ENCODE data around the gene CROT. TPM values are rescaled to one million over a fixed set of nuclear protein-coding genes. Genes with fewer than 3 reads are reported as not detected.

CROT gene
- total RNA-seq, 1 experiment from 2014 or later: 4.0 TPM

- TF ChIP-seq ARID4B (CRISPR knock-in tag; IDR thresholded peaks at IDR 0.05; ENCODE audit: borderline replicate concordance) (no peak), E2F4 (CRISPR knock-in tag; IDR thresholded peaks at IDR 0.05; ENCODE audit: borderline replicate concordance, low read depth) (no peak), NFATC4 (CRISPR knock-in tag; IDR thresholded peaks at IDR 0.05) (no peak), IRF2 (CRISPR knock-in tag; IDR thresholded peaks at IDR 0.05; ENCODE audit: borderline replicate concordance, low read depth) (no peak), RORB (CRISPR knock-in tag; IDR thresholded peaks at IDR 0.05) (no peak)
These were observed 30.4 kb downstream of the CROT start (continued) for GRCh38 chr7:87375662-87376435.

DNA sequence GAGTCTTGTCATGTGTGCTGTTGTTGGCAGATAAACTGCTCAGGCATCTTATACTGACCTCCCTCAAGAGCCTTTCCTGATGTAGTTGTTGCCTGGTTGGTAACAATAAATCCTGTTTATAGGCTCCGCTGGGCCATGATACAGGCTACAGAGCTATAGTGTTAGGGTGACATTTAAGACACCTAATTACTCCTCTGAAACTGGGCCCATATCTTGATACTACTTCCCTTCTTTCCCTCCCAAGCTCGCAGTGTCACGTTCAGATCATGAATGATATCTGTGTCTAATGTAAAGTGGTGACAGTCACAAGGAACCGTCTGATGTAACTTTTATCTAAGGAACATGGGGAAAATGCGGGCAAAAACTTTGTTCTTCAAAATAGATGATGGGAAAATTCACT, 35.4 kb downstream of the CROT start:
- Mint-ChIP-seq H3K27me3 (ENCODE audit: low read depth) (no peaks in the 10 kb centered on the region), H3K4me3 (no peak overlapping the region), H3K4me1 (no peaks in the 10 kb centered on the region), H3K27ac (no peak overlapping the region), H3K36me3 (peaks cover 19% of the 10 kb centered on the region), H3K9me3 (peaks cover 15% of the 10 kb centered on the region)
- POLR2A ChIA-PET: no interaction called here
- CTCF ChIA-PET: no interaction called here
- no peak for DNase-seq (ENCODE audit: low spot score)
- no peak for ATAC-seq
- no peak for TF ChIP-seq ELF4 (CRISPR knock-in tag; IDR thresholded peaks at IDR 0.05; ENCODE audit: low read depth)
- TF ChIP-seq ZBTB21 (CRISPR knock-in tag; IDR thresholded peaks at IDR 0.05; ENCODE audit: borderline replicate concordance): no peak
- no peak for TF ChIP-seq NR2C2 (CRISPR knock-in tag; IDR thresholded peaks at IDR 0.05)
- TF ChIP-seq ZNF671 (CRISPR knock-in tag; IDR thresholded peaks at IDR 0.05): no peak
- TF ChIP-seq JAZF1 (CRISPR knock-in tag; IDR thresholded peaks at IDR 0.05): no peak
- TF ChIP-seq OVOL2 (CRISPR knock-in tag; IDR thresholded peaks at IDR 0.05; ENCODE audit: borderline replicate concordance): no peak
- TF ChIP-seq EMX1 (CRISPR knock-in tag; IDR thresholded peaks at IDR 0.05): no peak
- TF ChIP-seq ZNF219 (CRISPR knock-in tag; IDR thresholded peaks at IDR 0.05; ENCODE audit: borderline replicate concordance): no peak
- TF ChIP-seq ZNF416 (CRISPR knock-in tag; IDR thresholded peaks at IDR 0.05): no peak
- no peak for TF ChIP-seq CDX4 (CRISPR knock-in tag; IDR thresholded peaks at IDR 0.05; ENCODE audit: borderline replicate concordance)
- TF ChIP-seq, protein P1, sequence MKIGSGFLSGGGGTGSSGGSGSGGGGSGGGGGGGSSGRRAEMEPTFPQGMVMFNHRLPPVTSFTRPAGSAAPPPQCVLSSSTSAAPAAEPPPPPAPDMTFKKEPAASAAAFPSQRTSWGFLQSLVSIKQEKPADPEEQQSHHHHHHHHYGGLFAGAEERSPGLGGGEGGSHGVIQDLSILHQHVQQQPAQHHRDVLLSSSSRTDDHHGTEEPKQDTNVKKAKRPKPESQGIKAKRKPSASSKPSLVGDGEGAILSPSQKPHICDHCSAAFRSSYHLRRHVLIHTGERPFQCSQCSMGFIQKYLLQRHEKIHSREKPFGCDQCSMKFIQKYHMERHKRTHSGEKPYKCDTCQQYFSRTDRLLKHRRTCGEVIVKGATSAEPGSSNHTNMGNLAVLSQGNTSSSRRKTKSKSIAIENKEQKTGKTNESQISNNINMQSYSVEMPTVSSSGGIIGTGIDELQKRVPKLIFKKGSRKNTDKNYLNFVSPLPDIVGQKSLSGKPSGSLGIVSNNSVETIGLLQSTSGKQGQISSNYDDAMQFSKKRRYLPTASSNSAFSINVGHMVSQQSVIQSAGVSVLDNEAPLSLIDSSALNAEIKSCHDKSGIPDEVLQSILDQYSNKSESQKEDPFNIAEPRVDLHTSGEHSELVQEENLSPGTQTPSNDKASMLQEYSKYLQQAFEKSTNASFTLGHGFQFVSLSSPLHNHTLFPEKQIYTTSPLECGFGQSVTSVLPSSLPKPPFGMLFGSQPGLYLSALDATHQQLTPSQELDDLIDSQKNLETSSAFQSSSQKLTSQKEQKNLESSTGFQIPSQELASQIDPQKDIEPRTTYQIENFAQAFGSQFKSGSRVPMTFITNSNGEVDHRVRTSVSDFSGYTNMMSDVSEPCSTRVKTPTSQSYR (CRISPR knock-in tag; IDR thresholded peaks at IDR 0.05): no peak
- TF ChIP-seq, protein P2, sequence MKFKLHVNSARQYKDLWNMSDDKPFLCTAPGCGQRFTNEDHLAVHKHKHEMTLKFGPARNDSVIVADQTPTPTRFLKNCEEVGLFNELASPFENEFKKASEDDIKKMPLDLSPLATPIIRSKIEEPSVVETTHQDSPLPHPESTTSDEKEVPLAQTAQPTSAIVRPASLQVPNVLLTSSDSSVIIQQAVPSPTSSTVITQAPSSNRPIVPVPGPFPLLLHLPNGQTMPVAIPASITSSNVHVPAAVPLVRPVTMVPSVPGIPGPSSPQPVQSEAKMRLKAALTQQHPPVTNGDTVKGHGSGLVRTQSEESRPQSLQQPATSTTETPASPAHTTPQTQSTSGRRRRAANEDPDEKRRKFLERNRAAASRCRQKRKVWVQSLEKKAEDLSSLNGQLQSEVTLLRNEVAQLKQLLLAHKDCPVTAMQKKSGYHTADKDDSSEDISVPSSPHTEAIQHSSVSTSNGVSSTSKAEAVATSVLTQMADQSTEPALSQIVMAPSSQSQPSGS (CRISPR knock-in tag; IDR thresholded peaks at IDR 0.05; ENCODE audit: borderline replicate concordance, low read depth): no peak

Data from WTC11 (cell line).